HepG2 (cell line): ENCODE data around the gene ATPAF2. TPM values are rescaled to one million over a fixed set of nuclear protein-coding genes. Genes with fewer than 3 reads are reported as not detected.

Experiments used
- FLYWCH1 ChIP-seq: sonication (generic); formaldehyde crosslinking; IDR thresholded peaks from 2 replicates; pipeline ENCODE4 v1.8.1; 2023; ENCODE audit warnings: mild to moderate bottlenecking, missing genetic modification reagents
- GRHL1 ChIP-seq: sonication (generic); formaldehyde crosslinking; conservative IDR thresholded peaks from 2 replicates; pipeline ENCODE4 v1.8.0; 2022; ENCODE audit warnings: missing genetic modification reagents
- HDAC1 ChIP-seq: sonication (generic); formaldehyde crosslinking; IDR thresholded peaks from 2 replicates; pipeline ENCODE4 v1.5.1; 2020; ENCODE audit warnings: mild to moderate bottlenecking, missing genetic modification reagents
- KDM5A ChIP-seq: fragments of 200-600 bp; sonication (generic); IDR thresholded peaks from 2 replicates; pipeline ENCODE4 v1.7.0; 2018; ENCODE audit warnings: antibody characterized with exemption, mild to moderate bottlenecking, low read length, borderline replicate concordance
- RCOR2 ChIP-seq: IDR thresholded peaks from 2 replicates; pipeline ENCODE4 v1.6.1; 2016; ENCODE audit warnings: missing biosample characterization, missing genetic modification reagents
- SP2 ChIP-seq: sonication (generic); formaldehyde crosslinking; IDR thresholded peaks from 2 replicates; pipeline ENCODE4 v1.5.1; 2020; ENCODE audit warnings: mild to moderate bottlenecking, missing genetic modification reagents
- ZNF382 ChIP-seq: sonication (generic); formaldehyde crosslinking; IDR thresholded peaks from 2 replicates; pipeline ENCODE4 v1.5.0; 2020; ENCODE audit warnings: missing genetic modification reagents, mild to moderate bottlenecking, borderline replicate concordance
- ZNF674 ChIP-seq: sonication (generic); formaldehyde crosslinking; IDR thresholded peaks from 2 replicates; pipeline ENCODE4 v1.5.0; 2020; ENCODE audit warnings: low read depth, mild to moderate bottlenecking, missing genetic modification reagents
- ZNF746 ChIP-seq: sonication (generic); formaldehyde crosslinking; IDR thresholded peaks from 2 replicates; pipeline ENCODE4 v1.8.0; 2022; ENCODE audit warnings: mild to moderate bottlenecking, missing genetic modification reagents
- polyA plus RNA-seq, 8 experiments: library from polyadenylated mRNA; depleted of rRNA in 3 of 8; stranded (reverse) in 7 of 8; unstranded in 1 of 8; fragments of >200 nt; fragmentation: Illumina TruSeq in 4 of 8; extraction: Trizol in 4 of 8; gene quantifications; 2 replicates each; pipeline versions ENCODE4 v1.2.1 to v1.2.3, GENCODE V29; 2011 to 2016; ENCODE audit warnings: low read depth in 4 of 8, missing spikeins in 1 of 8, mixed read lengths in 1 of 8; ENCODE audit not compliant: insufficient read depth in 1 of 8
- total RNA-seq, 5 experiments: library from RNA; depleted of rRNA; stranded (reverse); fragments of >200 nt; fragmentation: Illumina TruSeq; extraction: Trizol; gene quantifications; 2 replicates each; pipeline ENCODE4 v1.2.3, GENCODE V29; 2016; ENCODE audit warnings: low read depth in 1 of 5
- TF ChIP-seq, protein P1 (sequence below): sonication (generic); formaldehyde crosslinking; IDR thresholded peaks from 2 replicates; pipeline ENCODE4 v1.8.0; 2022; ENCODE audit warnings: missing genetic modification reagents, mild to moderate bottlenecking, borderline replicate concordance
- TF ChIP-seq, protein P2 (sequence below): sonication (generic); formaldehyde crosslinking; conservative IDR thresholded peaks from 2 replicates; pipeline ENCODE4 v1.4.0; 2020; ENCODE audit warnings: missing genetic modification reagents
- TF ChIP-seq, protein P3 (sequence below): sonication (generic); formaldehyde crosslinking; IDR thresholded peaks from 2 replicates; pipeline ENCODE4 v1.4.0; 2020; ENCODE audit warnings: missing genetic modification reagents
- TF ChIP-seq, protein P4 (sequence below): sonication (generic); formaldehyde crosslinking; IDR thresholded peaks from 2 replicates; pipeline ENCODE4 v1.5.0; 2020; ENCODE audit warnings: mild to moderate bottlenecking, missing genetic modification reagents
- TF ChIP-seq, protein P5 (sequence below): sonication (generic); formaldehyde crosslinking; IDR thresholded peaks from 2 replicates; pipeline ENCODE4 v1.5.0; 2020; ENCODE audit warnings: mild to moderate bottlenecking, missing genetic modification reagents

Gene ATPAF2
- total and polyA plus RNA-seq, 2 of the 13 experiments (the other 11 are each of a cell fraction or from before 2014, with no cell fraction given): 15.0 to 16.5 TPM

DNA sequence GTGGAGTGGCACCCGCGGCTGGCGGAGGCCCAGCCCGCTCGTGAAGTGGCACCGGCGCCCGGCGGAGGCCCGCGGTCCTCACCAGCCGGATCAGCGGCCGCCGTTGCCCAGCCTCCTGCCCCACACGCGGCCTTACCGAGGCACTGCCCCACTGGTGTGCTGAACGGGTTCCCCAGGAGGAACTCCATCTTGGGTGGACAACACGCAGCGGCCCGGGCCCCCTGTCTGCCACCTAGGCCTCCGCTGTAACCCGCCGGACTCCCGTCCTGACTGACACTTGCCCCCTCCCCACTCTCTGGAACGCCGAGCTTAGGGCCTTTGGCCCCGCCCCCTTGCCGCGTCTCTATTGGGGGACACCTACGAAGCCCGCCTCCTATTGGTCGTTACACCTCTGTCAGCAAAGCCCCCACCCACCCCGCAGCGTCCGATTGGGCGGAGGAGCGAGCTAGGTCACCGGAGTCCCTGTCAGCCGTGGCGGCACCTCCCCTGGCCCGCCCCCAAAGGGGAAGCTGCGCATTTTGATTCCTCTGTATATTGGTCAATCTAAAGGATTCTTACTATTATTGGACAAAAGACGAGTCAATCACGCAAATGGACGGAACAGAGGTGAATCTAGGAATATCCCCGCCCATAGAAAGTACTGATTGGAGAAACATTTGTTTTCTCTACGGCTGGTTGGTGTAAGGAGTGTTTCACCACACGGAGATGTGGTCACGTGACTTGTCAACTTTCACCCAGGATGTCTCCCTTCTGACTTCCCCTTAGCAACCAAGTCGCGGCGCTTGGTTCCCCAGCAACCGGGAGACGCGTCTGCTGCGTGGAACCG lies 66.6 kb downstream of the ATPAF2 start, which contains the start of the genes DRC3 and TOM1L2 (continued):
- TF ChIP-seq SP2 (CRISPR knock-in tag) (peak; percentile 100), FLYWCH1 (no peak), ZNF382 (no peak), ZNF746 (CRISPR knock-in tag) (no peak), HDAC1 (peak; percentile 82), KDM5A (no peak), RCOR2 (CRISPR knock-in tag) (no peak), ZNF674 (CRISPR knock-in tag) (no peak), GRHL1 (CRISPR knock-in tag) (no peak)
- TF ChIP-seq, protein P1, sequence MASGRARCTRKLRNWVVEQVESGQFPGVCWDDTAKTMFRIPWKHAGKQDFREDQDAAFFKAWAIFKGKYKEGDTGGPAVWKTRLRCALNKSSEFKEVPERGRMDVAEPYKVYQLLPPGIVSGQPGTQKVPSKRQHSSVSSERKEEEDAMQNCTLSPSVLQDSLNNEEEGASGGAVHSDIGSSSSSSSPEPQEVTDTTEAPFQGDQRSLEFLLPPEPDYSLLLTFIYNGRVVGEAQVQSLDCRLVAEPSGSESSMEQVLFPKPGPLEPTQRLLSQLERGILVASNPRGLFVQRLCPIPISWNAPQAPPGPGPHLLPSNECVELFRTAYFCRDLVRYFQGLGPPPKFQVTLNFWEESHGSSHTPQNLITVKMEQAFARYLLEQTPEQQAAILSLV (CRISPR knock-in tag): peak; percentile 81; the same call in 1 of the 2 replicates
- TF ChIP-seq, protein P2, sequence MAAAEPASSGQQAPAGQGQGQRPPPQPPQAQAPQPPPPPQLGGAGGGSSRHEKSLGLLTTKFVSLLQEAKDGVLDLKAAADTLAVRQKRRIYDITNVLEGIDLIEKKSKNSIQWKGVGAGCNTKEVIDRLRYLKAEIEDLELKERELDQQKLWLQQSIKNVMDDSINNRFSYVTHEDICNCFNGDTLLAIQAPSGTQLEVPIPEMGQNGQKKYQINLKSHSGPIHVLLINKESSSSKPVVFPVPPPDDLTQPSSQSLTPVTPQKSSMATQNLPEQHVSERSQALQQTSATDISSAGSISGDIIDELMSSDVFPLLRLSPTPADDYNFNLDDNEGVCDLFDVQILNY (CRISPR knock-in tag): no peak
- TF ChIP-seq, protein P3, sequence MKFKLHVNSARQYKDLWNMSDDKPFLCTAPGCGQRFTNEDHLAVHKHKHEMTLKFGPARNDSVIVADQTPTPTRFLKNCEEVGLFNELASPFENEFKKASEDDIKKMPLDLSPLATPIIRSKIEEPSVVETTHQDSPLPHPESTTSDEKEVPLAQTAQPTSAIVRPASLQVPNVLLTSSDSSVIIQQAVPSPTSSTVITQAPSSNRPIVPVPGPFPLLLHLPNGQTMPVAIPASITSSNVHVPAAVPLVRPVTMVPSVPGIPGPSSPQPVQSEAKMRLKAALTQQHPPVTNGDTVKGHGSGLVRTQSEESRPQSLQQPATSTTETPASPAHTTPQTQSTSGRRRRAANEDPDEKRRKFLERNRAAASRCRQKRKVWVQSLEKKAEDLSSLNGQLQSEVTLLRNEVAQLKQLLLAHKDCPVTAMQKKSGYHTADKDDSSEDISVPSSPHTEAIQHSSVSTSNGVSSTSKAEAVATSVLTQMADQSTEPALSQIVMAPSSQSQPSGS: no peak
- TF ChIP-seq, protein P4, sequence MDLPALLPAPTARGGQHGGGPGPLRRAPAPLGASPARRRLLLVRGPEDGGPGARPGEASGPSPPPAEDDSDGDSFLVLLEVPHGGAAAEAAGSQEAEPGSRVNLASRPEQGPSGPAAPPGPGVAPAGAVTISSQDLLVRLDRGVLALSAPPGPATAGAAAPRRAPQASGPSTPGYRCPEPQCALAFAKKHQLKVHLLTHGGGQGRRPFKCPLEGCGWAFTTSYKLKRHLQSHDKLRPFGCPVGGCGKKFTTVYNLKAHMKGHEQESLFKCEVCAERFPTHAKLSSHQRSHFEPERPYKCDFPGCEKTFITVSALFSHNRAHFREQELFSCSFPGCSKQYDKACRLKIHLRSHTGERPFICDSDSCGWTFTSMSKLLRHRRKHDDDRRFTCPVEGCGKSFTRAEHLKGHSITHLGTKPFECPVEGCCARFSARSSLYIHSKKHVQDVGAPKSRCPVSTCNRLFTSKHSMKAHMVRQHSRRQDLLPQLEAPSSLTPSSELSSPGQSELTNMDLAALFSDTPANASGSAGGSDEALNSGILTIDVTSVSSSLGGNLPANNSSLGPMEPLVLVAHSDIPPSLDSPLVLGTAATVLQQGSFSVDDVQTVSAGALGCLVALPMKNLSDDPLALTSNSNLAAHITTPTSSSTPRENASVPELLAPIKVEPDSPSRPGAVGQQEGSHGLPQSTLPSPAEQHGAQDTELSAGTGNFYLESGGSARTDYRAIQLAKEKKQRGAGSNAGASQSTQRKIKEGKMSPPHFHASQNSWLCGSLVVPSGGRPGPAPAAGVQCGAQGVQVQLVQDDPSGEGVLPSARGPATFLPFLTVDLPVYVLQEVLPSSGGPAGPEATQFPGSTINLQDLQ (CRISPR knock-in tag): no peak
- TF ChIP-seq, protein P5, sequence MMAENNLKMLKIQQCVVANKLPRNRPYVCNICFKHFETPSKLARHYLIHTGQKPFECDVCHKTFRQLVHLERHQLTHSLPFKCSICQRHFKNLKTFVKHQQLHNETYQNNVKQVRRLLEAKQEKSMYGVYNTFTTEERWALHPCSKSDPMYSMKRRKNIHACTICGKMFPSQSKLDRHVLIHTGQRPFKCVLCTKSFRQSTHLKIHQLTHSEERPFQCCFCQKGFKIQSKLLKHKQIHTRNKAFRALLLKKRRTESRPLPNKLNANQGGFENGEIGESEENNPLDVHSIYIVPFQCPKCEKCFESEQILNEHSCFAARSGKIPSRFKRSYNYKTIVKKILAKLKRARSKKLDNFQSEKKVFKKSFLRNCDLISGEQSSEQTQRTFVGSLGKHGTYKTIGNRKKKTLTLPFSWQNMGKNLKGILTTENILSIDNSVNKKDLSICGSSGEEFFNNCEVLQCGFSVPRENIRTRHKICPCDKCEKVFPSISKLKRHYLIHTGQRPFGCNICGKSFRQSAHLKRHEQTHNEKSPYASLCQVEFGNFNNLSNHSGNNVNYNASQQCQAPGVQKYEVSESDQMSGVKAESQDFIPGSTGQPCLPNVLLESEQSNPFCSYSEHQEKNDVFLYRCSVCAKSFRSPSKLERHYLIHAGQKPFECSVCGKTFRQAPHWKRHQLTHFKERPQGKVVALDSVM (CRISPR knock-in tag): no peak; the same call in 1 of the 2 replicates
